HG03139 (cell line): ENCODE measurements around the gene GAS7.

Source experiments
- ATAC-seq: cut with Tn5 transposase; IDR thresholded peaks from one replicate; pipeline ENCODE4 v1.9.1; 2021; ENCODE audit not compliant: unreplicated experiment

Gene GAS7

GRCh38 chr17:9868552-9868951 lies 329.9 kb downstream of the GAS7 start:
- ATAC-seq, result no peak

- ATAC-seq, result no peak
Measured at GRCh38 chr17:9865586-9865985, 332.8 kb downstream of the GAS7 start.

- no peak for ATAC-seq
Measured at GRCh38 chr17:9862949-9863348, 335.5 kb downstream of the GAS7 start.

GRCh38 chr17:9862220-9862619 lies 336.2 kb downstream of the GAS7 start:
- no peak for ATAC-seq

GRCh38 chr17:9860851-9861250 lies 337.6 kb downstream of the GAS7 start:
- no peak for ATAC-seq
